ENCODE results near the gene SLC5A9.
A peak's percentile ranks its signal among the peaks of the same experiment; 100 is the strongest.
"Not testable (repeated sequence)": the region's sequence is repeated elsewhere in the genome, so short reads cannot be mapped to it uniquely, and the experiment has no call there.

The SLC5A9 gene

GRCh38 chr1:48214366-48214765 lies 8.2 kb upstream of the SLC5A9 start:
- not testable (repeated sequence) for DNase-seq (ENCODE audit: low spot score)

GRCh38 chr1:48214820-48215219 lies 7.7 kb upstream of the SLC5A9 start:
- DNase-seq (ENCODE audit: low spot score), result no peak

GRCh38 chr1:48215222-48215621 lies 7.3 kb upstream of the SLC5A9 start:
- no peak for DNase-seq (ENCODE audit: low spot score)

- DNase-seq (ENCODE audit: low spot score), result no peak
Measured at GRCh38 chr1:48215889-48216288, 6.6 kb upstream of the SLC5A9 start.

GRCh38 chr1:48216313-48216712 lies 6.2 kb upstream of the SLC5A9 start:
- no peak for DNase-seq (ENCODE audit: low spot score)

GRCh38 chr1:48216941-48217340 lies 5.6 kb upstream of the SLC5A9 start:
- no peak for DNase-seq (ENCODE audit: low spot score)

GRCh38 chr1:48217856-48218255 lies 4.7 kb upstream of the SLC5A9 start:
- DNase-seq (ENCODE audit: low spot score), result no peak

GRCh38 chr1:48219803-48220202 lies 2.7 kb upstream of the SLC5A9 start:
- DNase-seq (ENCODE audit: low spot score), result no peak

- no peak for DNase-seq (ENCODE audit: low spot score)
Measured at GRCh38 chr1:48221122-48221521, 1.4 kb upstream of the SLC5A9 start.

GRCh38 chr1:48221657-48222056 lies 859 bp upstream of the SLC5A9 start:
- no peak for DNase-seq (ENCODE audit: low spot score)

- DNase-seq (ENCODE audit: low spot score), result no peak
Measured at GRCh38 chr1:48223366-48224240, 1.1 kb downstream of the SLC5A9 start.

GRCh38 chr1:48224791-48225190 lies 2.3 kb downstream of the SLC5A9 start:
- no peak for DNase-seq (ENCODE audit: low spot score)

GRCh38 chr1:48225579-48225978 lies 3.1 kb downstream of the SLC5A9 start:
- no peak for DNase-seq (ENCODE audit: low spot score)

GRCh38 chr1:48227165-48228013 lies 4.9 kb downstream of the SLC5A9 start:
- no peak for DNase-seq (ENCODE audit: low spot score)

GRCh38 chr1:48228156-48228555 lies 5.6 kb downstream of the SLC5A9 start:
- no peak for DNase-seq (ENCODE audit: low spot score)

- no peak for DNase-seq (ENCODE audit: low spot score)
Measured at GRCh38 chr1:48229317-48229716, 6.8 kb downstream of the SLC5A9 start.

GRCh38 chr1:48230236-48230635 lies 7.7 kb downstream of the SLC5A9 start:
- DNase-seq (ENCODE audit: low spot score), result no peak

GRCh38 chr1:48232722-48233121 lies 10.2 kb downstream of the SLC5A9 start:
- no peak for DNase-seq (ENCODE audit: low spot score)

- DNase-seq (ENCODE audit: low spot score), result no peak
Measured at GRCh38 chr1:48233666-48234485, 11.4 kb downstream of the SLC5A9 start.

GRCh38 chr1:48235652-48236051 lies 13.1 kb downstream of the SLC5A9 start:
- no peak for DNase-seq (ENCODE audit: low spot score)

GRCh38 chr1:48236716-48237470 lies 14.4 kb downstream of the SLC5A9 start:
- DNase-seq (ENCODE audit: low spot score), result peak; percentile 70

All from AG20443 (cell line).